Activated T-helper 1 cell treated with anti-CD3 and anti-CD28 coated beads, Interleukin-2, amount 50 U/mL, for 16 hours (primary cell): ENCODE measurements around the gene SSU72.

Experiments
- DNase-seq, 2 donors: peaks; one replicate each; pipeline ENCODE4 v3.0.0-alpha.2; 2020; ENCODE audit warnings: low read depth in 1 of 2, low spot score in 1 of 2

Gene SSU72

GRCh38 chr1:1612104-1612400 is 37.4 kb upstream of the SSU72 start:
- no peak for DNase-seq

- no peak for DNase-seq
Measured at GRCh38 chr1:1610796-1611195, 36.1 kb upstream of the SSU72 start.

GRCh38 chr1:1609822-1610485 is 35.3 kb upstream of the SSU72 start:
- DNase-seq: no peak

- no peak for DNase-seq
Measured at GRCh38 chr1:1606232-1606631, 31.6 kb upstream of the SSU72 start.

- no peak for DNase-seq
Measured at GRCh38 chr1:1605724-1606123, 31.1 kb upstream of the SSU72 start.

GRCh38 chr1:1605034-1605591 is 30.4 kb upstream of the SSU72 start:
- no peak for DNase-seq

GRCh38 chr1:1604374-1605033 is 29.8 kb upstream of the SSU72 start:
- DNase-seq: no peak

- DNase-seq: no peak
Measured at GRCh38 chr1:1603671-1604373, 29.2 kb upstream of the SSU72 start.

GRCh38 chr1:1602968-1603506 is 28.4 kb upstream of the SSU72 start:
- no peak for DNase-seq

- DNase-seq: no peak
Measured at GRCh38 chr1:1602304-1602967, 27.8 kb upstream of the SSU72 start.

- DNase-seq: no peak
Measured at GRCh38 chr1:1601564-1602303, 27.1 kb upstream of the SSU72 start.

GRCh38 chr1:1600861-1601563 is 26.3 kb upstream of the SSU72 start:
- no peak for DNase-seq

GRCh38 chr1:1599935-1600860 is 25.5 kb upstream of the SSU72 start, which contains the start of gene FNDC10:
TSS of gene FNDC10 (minus strand) at chr1:1600135. CDS start at chr1:1600015, 120 bp downstream.
- no peak for DNase-seq

GRCh38 chr1:1599030-1599934 is 24.6 kb upstream of the SSU72 start:
- DNase-seq: no peak

- DNase-seq: no peak
Measured at GRCh38 chr1:1598720-1599029, 24.0 kb upstream of the SSU72 start.

- no peak for DNase-seq
Measured at GRCh38 chr1:1598051-1598719, 23.5 kb upstream of the SSU72 start.

GRCh38 chr1:1597275-1597930 is 22.7 kb upstream of the SSU72 start:
- no peak for DNase-seq
